D721Med (cell line): ENCODE data around the gene RAB21.

Experiments
- DNase-seq: peaks from one replicate; pipeline ENCODE4 v3.0.0; 2011; ENCODE audit warnings: low spot score; ENCODE audit not compliant: insufficient read length
- FAIRE-seq: peaks from 2 replicates; lab custom pipeline; 2011; peaks lifted over from hg19 to GRCh38; lab: Jason Lieb, UNC
- CTCF ChIP-seq: IDR thresholded peaks from 2 replicates; pipeline ENCODE4 v1.5.1; 2012; ENCODE audit warnings: mild to moderate bottlenecking, control low read depth; ENCODE audit not compliant: insufficient read depth; ENCODE audit errors: missing control alignments

Gene RAB21

GRCh38 chr12:71849109-71849851 is 94.6 kb downstream of the RAB21 start:
- FAIRE-seq (no peak), DNase-seq (no peak)
- TF ChIP-seq CTCF, result no peak
